AG04449 (cell line): Measurements from ENCODE around the gene CDK14.
"Not testable (repeated sequence)": the region's sequence is repeated elsewhere in the genome, so short reads cannot be mapped to it uniquely, and the experiment has no call there.

ENCODE experiments used
- CTCF ChIA-PET: fragments of 350-600 bp; formaldehyde crosslinking; extraction: SDS; loops from one replicate; lab custom pipeline; 2021; ENCODE audit warnings: antibody characterized with exemption; lab: Yijun Ruan, JAX
- POLR2A ChIA-PET: fragments of 400-600, 350-600 bp; formaldehyde crosslinking; extraction: SDS; loops from one replicate; lab custom pipeline; 2020; ENCODE audit warnings: antibody characterized with exemption, inconsistent platforms; lab: Yijun Ruan, JAX
- DNase-seq: peaks from one replicate; pipeline ENCODE4 v3.0.0-alpha.2; 2010; ENCODE audit warnings: low read depth, low spot score
- H3K4me3 ChIP-seq: 2 replicates; pipeline ENCODE4 v1.5.1; 2011; ENCODE audit warnings: low read depth, mild to moderate bottlenecking, control low read depth, low read length
- CTCF ChIP-seq: IDR thresholded peaks from one replicate; pipeline ENCODE4 v1.5.1; 2011; ENCODE audit warnings: mild to moderate bottlenecking, moderate library complexity, low read length, control low read depth, inconsistent platforms; ENCODE audit not compliant: insufficient read depth; ENCODE audit errors: missing control alignments

CDK14 gene

GRCh38 chr7:90728568-90728967 is 132.4 kb downstream of the CDK14 start:
- ChIA-PET CTCF (no interaction called here), POLR2A (no interaction called here)
- no peak overlapping the region for H3K4me3 ChIP-seq
- DNase-seq: no peak
- no peak for TF ChIP-seq CTCF

- CTCF ChIA-PET, DNase-seq, POLR2A ChIA-PET, H3K4me3 ChIP-seq: not testable (repeated sequence)
These were observed 139.6 kb downstream of the CDK14 start for GRCh38 chr7:90735611-90736280.

- no peak overlapping the region for H3K4me3 ChIP-seq
- DNase-seq: no peak
- ChIA-PET CTCF (no interaction called here), POLR2A (no interaction called here)
- TF ChIP-seq CTCF: no peak
These were observed 140.2 kb downstream of the CDK14 start for GRCh38 chr7:90736316-90736715.

GRCh38 chr7:90736968-90737939 is 141.1 kb downstream of the CDK14 start:
- DNase-seq: no peak
- no peak for TF ChIP-seq CTCF
- ChIA-PET CTCF (interaction anchor here (1.2 kb wide), 1 partner anchor 13 kb away, joined by 4 read pairs; no protein-coding TSS in a partner anchor), POLR2A (no interaction called here)
- no peak overlapping the region for H3K4me3 ChIP-seq

- DNase-seq: no peak
- CTCF ChIA-PET: interaction anchor here (1.2 kb wide), 1 partner anchor 12 kb away, joined by 4 read pairs; no protein-coding TSS in a partner anchor
- POLR2A ChIA-PET: no interaction called here
- H3K4me3 ChIP-seq: no peak overlapping the region
- TF ChIP-seq CTCF: no peak
These were observed 142.1 kb downstream of the CDK14 start for GRCh38 chr7:90738249-90738648.

GRCh38 chr7:90739716-90740115 is 143.6 kb downstream of the CDK14 start:
- no peak for TF ChIP-seq CTCF

More at GRCh38 chr7:90739716-90740115, 143.6 kb downstream of the CDK14 start:
- no peak overlapping the region for H3K4me3 ChIP-seq
- no peak for DNase-seq
- POLR2A ChIA-PET: no interaction called here
- CTCF ChIA-PET: no interaction called here
